Measurements from ENCODE around the gene KIF25.

Gene KIF25

GRCh38 chr6:168091381-168092264 is 94.2 kb downstream of the KIF25 start:
- no peak for DNase-seq

- no peak for DNase-seq
These were observed 95.1 kb downstream of the KIF25 start for GRCh38 chr6:168092541-168092940.

- DNase-seq = no peak
These were observed 95.6 kb downstream of the KIF25 start for GRCh38 chr6:168093071-168093505.

GRCh38 chr6:168093634-168094033 is 96.2 kb downstream of the KIF25 start:
- DNase-seq = no peak
